ENCODE results near the gene TENT5C.

DNA sequence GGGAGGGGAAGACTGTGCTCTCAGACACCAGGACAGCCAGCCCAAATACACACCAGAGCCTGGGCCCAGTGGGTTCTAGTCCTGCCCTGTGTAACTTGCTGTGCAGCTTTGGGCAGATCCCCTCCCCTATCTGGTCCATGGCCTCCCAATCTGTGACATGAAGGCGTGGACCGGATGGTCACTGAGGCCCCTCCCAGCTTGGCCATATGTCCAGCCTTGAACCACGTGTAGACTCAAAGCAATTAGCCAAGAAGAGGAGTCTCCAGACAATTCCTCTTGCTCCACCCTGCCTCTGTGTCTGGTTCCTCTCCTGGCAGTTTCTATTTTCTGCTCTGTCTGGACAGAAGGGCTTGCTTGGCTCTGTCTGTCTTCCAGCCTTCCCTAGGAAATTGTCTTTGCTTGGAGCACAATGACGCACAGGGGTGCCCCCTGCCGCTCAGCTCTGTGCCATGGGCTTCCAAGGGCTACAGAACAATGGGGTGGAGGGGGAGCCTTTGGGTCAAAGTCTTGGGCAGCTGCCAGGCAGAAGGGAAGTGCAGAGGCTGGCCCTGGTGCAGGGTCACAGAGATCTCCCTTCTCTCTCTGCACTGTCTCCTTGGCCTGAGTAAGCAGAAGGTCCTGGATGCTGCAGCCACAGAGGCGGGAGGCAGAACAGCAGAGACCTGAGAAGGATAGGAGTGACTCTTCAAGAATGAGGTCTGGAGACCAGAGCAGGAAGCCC lies 66.1 kb downstream of the TENT5C start:
- TF ChIP-seq, protein P1, sequence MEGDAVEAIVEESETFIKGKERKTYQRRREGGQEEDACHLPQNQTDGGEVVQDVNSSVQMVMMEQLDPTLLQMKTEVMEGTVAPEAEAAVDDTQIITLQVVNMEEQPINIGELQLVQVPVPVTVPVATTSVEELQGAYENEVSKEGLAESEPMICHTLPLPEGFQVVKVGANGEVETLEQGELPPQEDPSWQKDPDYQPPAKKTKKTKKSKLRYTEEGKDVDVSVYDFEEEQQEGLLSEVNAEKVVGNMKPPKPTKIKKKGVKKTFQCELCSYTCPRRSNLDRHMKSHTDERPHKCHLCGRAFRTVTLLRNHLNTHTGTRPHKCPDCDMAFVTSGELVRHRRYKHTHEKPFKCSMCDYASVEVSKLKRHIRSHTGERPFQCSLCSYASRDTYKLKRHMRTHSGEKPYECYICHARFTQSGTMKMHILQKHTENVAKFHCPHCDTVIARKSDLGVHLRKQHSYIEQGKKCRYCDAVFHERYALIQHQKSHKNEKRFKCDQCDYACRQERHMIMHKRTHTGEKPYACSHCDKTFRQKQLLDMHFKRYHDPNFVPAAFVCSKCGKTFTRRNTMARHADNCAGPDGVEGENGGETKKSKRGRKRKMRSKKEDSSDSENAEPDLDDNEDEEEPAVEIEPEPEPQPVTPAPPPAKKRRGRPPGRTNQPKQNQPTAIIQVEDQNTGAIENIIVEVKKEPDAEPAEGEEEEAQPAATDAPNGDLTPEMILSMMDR (optimal IDR thresholded peaks at IDR 0.05 in 1 of 3, IDR thresholded peaks at IDR 0.05 in 1 of 3, conservative IDR thresholded peaks at IDR 0.05 in 1 of 3; ENCODE audit: extremely low read depth in 1 of 3, insufficient read depth in 2 of 3, low read length in 3 of 3), result no peak
- TF ChIP-seq EZH2 (IDR thresholded peaks at IDR 0.05; ENCODE audit: low read length), result no peak
